HEK293 (cell line): ENCODE measurements around the gene DLD.

ENCODE experiments used
- CTCF ChIA-PET: fragments of 350-600 bp; formaldehyde crosslinking; extraction: SDS; loops from one replicate; lab custom pipeline; 2021; ENCODE audit warnings: antibody characterized with exemption; lab: Yijun Ruan, JAX
- POLR2A ChIA-PET: fragments of 300-600 bp; formaldehyde crosslinking; extraction: SDS; loops from one replicate; lab custom pipeline; 2020; ENCODE audit warnings: antibody characterized with exemption, inconsistent platforms; lab: Yijun Ruan, JAX
- H3K27ac ChIP-seq: fragments of 200-500 bp; sonication (Bioruptor generic); 2 replicates; pipeline ENCODE4 v1.5.1; 2014; ENCODE audit warnings: low read depth, low read length, control low read depth, inconsistent platforms; ENCODE audit errors: extremely low read depth
- H3K36me3 ChIP-seq, 2 experiments: fragments of 200-500 bp in 1 of 2; sonication (Bioruptor generic) in 1 of 2; 1 replicate in 1 of 2; 2 replicates in 1 of 2; pipeline ENCODE4 v1.5.1; 2014 to 2017; ENCODE audit warnings: inconsistent platforms in 2 of 2, low read length in 2 of 2; ENCODE audit not compliant: control insufficient read depth in 2 of 2, insufficient read depth in 1 of 2
- H3K4me1 ChIP-seq: fragments of 200-500 bp; sonication (Bioruptor generic); 2 replicates; pipeline ENCODE4 v1.5.1; 2014; ENCODE audit warnings: mild to moderate bottlenecking, low read length, inconsistent platforms; ENCODE audit not compliant: control insufficient read depth, insufficient read depth
- H3K4me3 ChIP-seq: 2 replicates; pipeline ENCODE4 v1.5.1; 2011; ENCODE audit warnings: low read depth, mild to moderate bottlenecking, control low read depth, low read length, moderate library complexity
- H3K9me3 ChIP-seq: fragments of 200-500 bp; sonication (Bioruptor generic); 2 replicates; pipeline ENCODE4 v1.5.1; 2014; ENCODE audit warnings: low read depth, low read length, inconsistent platforms; ENCODE audit not compliant: control insufficient read depth, insufficient read depth
- GLI4 ChIP-seq: fragments of 450-650 bp; formaldehyde crosslinking; IDR thresholded peaks from 2 replicates; pipeline ENCODE4 v1.5.1; 2016; ENCODE audit warnings: missing biosample characterization, missing genetic modification characterization
- KLF9 ChIP-seq: fragments of 450-650 bp; formaldehyde crosslinking; IDR thresholded peaks from 2 replicates; pipeline ENCODE4 v1.5.1; 2016; ENCODE audit warnings: missing biosample characterization, missing genetic modification characterization, low read depth
- ZBTB10 ChIP-seq: fragments of 450-650 bp; formaldehyde crosslinking; IDR thresholded peaks from 2 replicates; pipeline ENCODE4 v1.5.1; 2016; ENCODE audit warnings: missing biosample characterization, missing genetic modification characterization
- ZFP69B ChIP-seq: fragments of 450-650 bp; formaldehyde crosslinking; IDR thresholded peaks from 2 replicates; pipeline ENCODE4 v1.5.1; 2016; ENCODE audit warnings: missing biosample characterization, missing genetic modification characterization
- ZNF10 ChIP-seq: fragments of 450-650 bp; formaldehyde crosslinking; IDR thresholded peaks from 2 replicates; pipeline ENCODE4 v1.5.1; 2017; ENCODE audit warnings: missing biosample characterization, missing genetic modification characterization
- ZNF112 ChIP-seq: fragments of 450-650 bp; formaldehyde crosslinking; IDR thresholded peaks from 2 replicates; pipeline ENCODE4 v1.5.0; 2017; ENCODE audit warnings: missing biosample characterization, missing genetic modification characterization
- ZNF146 ChIP-seq: fragments of 450-650 bp; formaldehyde crosslinking; IDR thresholded peaks from 2 replicates; pipeline ENCODE4 v1.5.1; 2016; ENCODE audit warnings: missing biosample characterization, missing genetic modification characterization
- ZNF18 ChIP-seq: fragments of 450-650 bp; formaldehyde crosslinking; IDR thresholded peaks from 2 replicates; pipeline ENCODE4 v1.5.1; 2016; ENCODE audit warnings: missing biosample characterization, missing genetic modification characterization
- ZNF26 ChIP-seq: fragments of 450-650 bp; formaldehyde crosslinking; IDR thresholded peaks from 2 replicates; pipeline ENCODE4 v1.5.1; 2016; ENCODE audit warnings: missing biosample characterization, missing genetic modification characterization
- ZNF311 ChIP-seq: fragments of 450-650 bp; formaldehyde crosslinking; IDR thresholded peaks from 2 replicates; pipeline ENCODE4 v1.5.1; 2017; ENCODE audit warnings: missing biosample characterization, missing genetic modification characterization, borderline replicate concordance
- ZNF423 ChIP-seq: fragments of 450-650 bp; formaldehyde crosslinking; IDR thresholded peaks from 2 replicates; pipeline ENCODE4 v1.5.1; 2016; ENCODE audit warnings: missing biosample characterization, missing genetic modification characterization
- ZNF449 ChIP-seq: fragments of 450-650 bp; formaldehyde crosslinking; IDR thresholded peaks from 2 replicates; pipeline ENCODE4 v1.5.1; 2017; ENCODE audit warnings: missing biosample characterization, mild to moderate bottlenecking, missing genetic modification characterization, moderate library complexity
- ZNF544 ChIP-seq: fragments of 450-650 bp; formaldehyde crosslinking; IDR thresholded peaks from 2 replicates; pipeline ENCODE4 v1.5.0; 2017; ENCODE audit warnings: missing biosample characterization, missing genetic modification characterization
- ZNF629 ChIP-seq: fragments of 450-650 bp; formaldehyde crosslinking; IDR thresholded peaks from 2 replicates; pipeline ENCODE4 v1.5.1; 2017; ENCODE audit warnings: missing biosample characterization, missing genetic modification characterization
- ZNF76 ChIP-seq: fragments of 450-650 bp; formaldehyde crosslinking; IDR thresholded peaks from 2 replicates; pipeline ENCODE4; 2016; ENCODE audit warnings: low read depth, missing biosample characterization, missing genetic modification characterization, borderline replicate concordance
- ZNF792 ChIP-seq: fragments of 450-650 bp; formaldehyde crosslinking; IDR thresholded peaks from 2 replicates; pipeline ENCODE4 v1.5.1; 2016; ENCODE audit warnings: missing biosample characterization, missing genetic modification characterization
- ZNF830 ChIP-seq: fragments of 450-650 bp; IDR thresholded peaks from 2 replicates; pipeline ENCODE4 v1.5.0; 2018; ENCODE audit warnings: missing biosample characterization, missing genetic modification characterization, low read depth, mild to moderate bottlenecking, moderate library complexity
- ZSCAN5A ChIP-seq: fragments of 450-650 bp; formaldehyde crosslinking; IDR thresholded peaks from 2 replicates; pipeline ENCODE4 v1.5.1; 2016; ENCODE audit warnings: missing biosample characterization, missing genetic modification characterization

Gene DLD

GRCh38 chr7:107951896-107952295 is 60.9 kb downstream of the DLD start:
- peaks cover 2% of the 10 kb centered on the region; the same call in 1 of the 2 replicates for H3K4me1 ChIP-seq
- H3K4me3 ChIP-seq = no peak overlapping the region
- H3K27ac ChIP-seq = no peak overlapping the region
- CTCF ChIA-PET = interaction anchor here (0.6 kb wide), 1 partner anchor 546 kb away, joined by 3 read pairs; no protein-coding TSS in a partner anchor
- H3K36me3 ChIP-seq = peaks cover 13 to 41% of the 10 kb centered on the region in 2 experiments
- TF ChIP-seq ZNF629 (tag by site-specific recombination) = no peak
- TF ChIP-seq ZNF18 (tag by site-specific recombination) = no peak
- no peak for TF ChIP-seq ZNF449 (tag by site-specific recombination)
- no peak for TF ChIP-seq ZBTB10 (tag by site-specific recombination)
- TF ChIP-seq ZSCAN5A = no peak
- no peak for TF ChIP-seq ZNF830 (tag by site-specific recombination)
- TF ChIP-seq ZNF311 (tag by site-specific recombination) = no peak
- TF ChIP-seq KLF9 (tag by site-specific recombination) = no peak
- TF ChIP-seq ZNF76 (tag by site-specific recombination) = no peak
- TF ChIP-seq ZNF146 = no peak
- no peak for TF ChIP-seq ZFP69B (tag by site-specific recombination)
- TF ChIP-seq ZNF10 (tag by site-specific recombination) = no peak
- TF ChIP-seq ZNF112 = no peak
- TF ChIP-seq ZNF792 = no peak
- TF ChIP-seq ZNF423 (tag by site-specific recombination) = no peak
- TF ChIP-seq ZNF26 = no peak
- no peak for TF ChIP-seq ZNF544 (tag by site-specific recombination)
- TF ChIP-seq GLI4 (tag by site-specific recombination) = no peak
- POLR2A ChIA-PET = no interaction called here
- H3K9me3 ChIP-seq = no peaks in the 10 kb centered on the region
